Peyer's patch (tissue), 4 donors: ENCODE data around the gene SCAF1. TPM values are rescaled to one million over a fixed set of nuclear protein-coding genes. Genes with fewer than 3 reads are reported as not detected.

Experiments
- DNase-seq, 3 donors: peaks; one replicate each; pipeline ENCODE4 v3.0.0-alpha.2; 2017 to 2019
- H3K27ac ChIP-seq, 4 donors: fragments of 200-600 bp; sonication (generic); one replicate each; pipeline ENCODE4 v1.5.1; 2016 to 2019
- H3K27me3 ChIP-seq, 2 donors: fragments of 200-600 bp; sonication (generic); one replicate each; pipeline ENCODE4 v1.5.1; 2019
- H3K36me3 ChIP-seq, 3 donors: fragments of 200-600 bp; sonication (generic); one replicate each; pipeline ENCODE4 v1.5.1; 2016 to 2019
- H3K4me1 ChIP-seq, 4 donors: fragments of 200-600 bp; sonication (generic); one replicate each; pipeline ENCODE4 v1.5.1; 2016 to 2019
- H3K4me3 ChIP-seq, 4 donors: fragments of 200-600 bp; sonication (generic); 1 replicate in 3 of 4; 2 replicates in 1 of 4; pipeline ENCODE4 v1.5.1; 2016 to 2019; ENCODE audit warnings: mild to moderate bottlenecking in 1 of 4
- H3K9me3 ChIP-seq, 4 donors: fragments of 200-600 bp; sonication (generic); one replicate each; pipeline ENCODE4 v1.5.1; 2016 to 2019; ENCODE audit warnings: mild to moderate bottlenecking in 1 of 4
- POLR2A ChIP-seq, 2 donors: fragments of 450-650 bp; IDR thresholded peaks; one replicate each; pipeline ENCODE4 v1.5.1; 2017; ENCODE audit warnings: antibody characterized with exemption in 2 of 2, mild to moderate bottlenecking in 2 of 2, moderate library complexity in 2 of 2
- total RNA-seq, 4 donors: library from RNA; depleted of rRNA; stranded (reverse); fragments of >200 nt; gene quantifications; one replicate each; pipeline ENCODE4 v1.1.0, GENCODE V29; 2016
- TF ChIP-seq, protein P1 (sequence below), 6 experiments: fragments of 450-650 bp in 4 of 6; fragments of 200-600 bp in 2 of 6; sonication (generic) in 1 of 6; IDR thresholded peaks; one replicate each; pipeline ENCODE4 v1.5.1; 2017 to 2019; ENCODE audit warnings: antibody characterized with exemption in 6 of 6, mild to moderate bottlenecking in 3 of 6, moderate library complexity in 1 of 6

Gene SCAF1
- total RNA-seq, 4 donors from 2014 or later, result 25.2 to 49.8 (median 44.0) TPM

DNA sequence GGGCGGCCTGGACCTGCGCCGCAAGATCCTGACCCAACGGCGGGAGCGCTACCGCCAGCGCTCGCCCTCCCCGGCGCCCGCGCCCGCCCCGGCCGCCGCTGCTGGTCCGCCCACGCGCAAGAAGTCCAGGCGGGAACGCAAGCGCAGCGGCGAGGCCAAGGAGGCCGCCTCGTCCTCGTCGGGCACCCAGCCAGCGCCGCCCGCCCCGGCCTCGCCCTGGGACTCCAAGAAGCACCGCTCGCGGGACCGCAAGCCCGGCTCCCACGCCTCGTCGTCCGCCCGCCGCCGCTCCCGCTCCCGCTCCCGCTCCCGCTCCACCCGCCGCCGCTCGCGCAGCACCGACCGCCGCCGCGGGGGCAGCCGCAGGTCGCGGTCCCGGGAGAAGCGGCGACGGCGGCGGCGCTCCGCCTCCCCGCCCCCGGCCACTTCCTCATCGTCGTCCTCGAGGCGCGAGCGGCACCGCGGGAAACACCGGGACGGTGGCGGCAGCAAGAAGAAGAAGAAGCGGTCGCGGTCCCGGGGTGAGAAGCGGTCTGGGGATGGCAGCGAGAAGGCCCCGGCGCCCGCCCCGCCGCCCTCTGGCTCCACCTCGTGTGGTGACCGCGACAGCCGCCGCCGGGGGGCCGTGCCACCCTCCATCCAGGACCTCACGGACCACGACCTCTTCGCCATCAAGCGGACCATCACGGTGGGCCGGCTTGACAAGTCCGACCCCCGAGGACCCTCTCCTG is 10.0 kb downstream of the SCAF1 start:
- Histone ChIP-seq H3K4me1 (no peaks in the 10 kb centered on the region), H3K4me3 (no peak overlapping the region), H3K27ac (no peak overlapping the region), H3K36me3 (peaks cover 0 to 96% (median 0%) of the 10 kb centered on the region in 3 donors), H3K27me3 (no peaks in the 10 kb centered on the region), H3K9me3 (no peaks in the 10 kb centered on the region)
- DNase-seq, result no peak
- TF ChIP-seq, protein P1, sequence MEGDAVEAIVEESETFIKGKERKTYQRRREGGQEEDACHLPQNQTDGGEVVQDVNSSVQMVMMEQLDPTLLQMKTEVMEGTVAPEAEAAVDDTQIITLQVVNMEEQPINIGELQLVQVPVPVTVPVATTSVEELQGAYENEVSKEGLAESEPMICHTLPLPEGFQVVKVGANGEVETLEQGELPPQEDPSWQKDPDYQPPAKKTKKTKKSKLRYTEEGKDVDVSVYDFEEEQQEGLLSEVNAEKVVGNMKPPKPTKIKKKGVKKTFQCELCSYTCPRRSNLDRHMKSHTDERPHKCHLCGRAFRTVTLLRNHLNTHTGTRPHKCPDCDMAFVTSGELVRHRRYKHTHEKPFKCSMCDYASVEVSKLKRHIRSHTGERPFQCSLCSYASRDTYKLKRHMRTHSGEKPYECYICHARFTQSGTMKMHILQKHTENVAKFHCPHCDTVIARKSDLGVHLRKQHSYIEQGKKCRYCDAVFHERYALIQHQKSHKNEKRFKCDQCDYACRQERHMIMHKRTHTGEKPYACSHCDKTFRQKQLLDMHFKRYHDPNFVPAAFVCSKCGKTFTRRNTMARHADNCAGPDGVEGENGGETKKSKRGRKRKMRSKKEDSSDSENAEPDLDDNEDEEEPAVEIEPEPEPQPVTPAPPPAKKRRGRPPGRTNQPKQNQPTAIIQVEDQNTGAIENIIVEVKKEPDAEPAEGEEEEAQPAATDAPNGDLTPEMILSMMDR (IDR thresholded peaks at IDR 0.05), result no peak
- TF ChIP-seq POLR2A (IDR thresholded peaks at IDR 0.05), result no peak

DNA sequence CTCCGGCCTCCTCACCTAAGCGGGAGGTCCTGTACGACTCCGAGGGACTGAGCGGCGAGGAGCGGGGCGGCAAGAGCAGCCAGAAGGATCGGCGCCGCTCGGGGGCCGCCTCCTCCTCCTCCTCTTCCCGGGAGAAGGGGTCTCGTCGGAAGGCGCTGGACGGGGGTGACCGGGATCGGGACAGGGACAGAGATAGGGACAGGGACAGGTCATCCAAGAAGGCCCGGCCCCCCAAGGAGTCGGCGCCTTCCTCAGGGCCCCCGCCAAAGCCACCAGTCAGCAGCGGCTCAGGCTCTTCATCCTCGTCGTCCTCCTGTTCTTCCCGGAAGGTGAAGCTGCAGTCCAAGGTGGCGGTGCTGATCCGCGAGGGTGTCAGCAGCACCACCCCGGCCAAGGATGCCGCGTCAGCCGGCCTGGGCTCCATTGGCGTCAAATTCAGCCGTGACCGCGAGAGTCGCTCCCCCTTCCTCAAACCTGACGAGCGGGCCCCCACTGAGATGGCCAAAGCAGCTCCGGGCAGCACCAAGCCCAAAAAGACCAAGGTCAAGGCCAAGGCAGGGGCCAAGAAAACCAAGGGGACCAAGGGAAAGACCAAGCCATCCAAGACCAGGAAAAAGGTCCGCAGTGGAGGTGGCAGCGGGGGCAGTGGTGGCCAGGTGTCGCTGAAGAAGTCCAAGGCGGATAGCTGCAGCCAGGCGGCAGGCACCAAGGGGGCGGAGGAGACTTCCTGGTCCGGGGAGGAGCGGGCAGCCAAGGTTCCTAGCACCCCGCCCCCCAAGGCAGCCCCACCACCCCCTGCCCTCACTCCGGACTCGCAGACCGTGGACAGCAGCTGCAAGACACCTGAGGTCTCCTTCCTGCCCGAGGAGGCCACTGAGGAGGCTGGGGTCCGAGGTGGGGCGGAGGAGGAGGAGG is 10.8 kb downstream of the SCAF1 start:
- DNase-seq, result no peak
- Histone ChIP-seq H3K4me3 (no peak overlapping the region), H3K27me3 (no peaks in the 10 kb centered on the region), H3K27ac (no peak overlapping the region), H3K4me1 (no peaks in the 10 kb centered on the region), H3K36me3 (peaks cover 0 to 96% (median 0%) of the 10 kb centered on the region in 3 donors), H3K9me3 (no peaks in the 10 kb centered on the region)
- TF ChIP-seq POLR2A (IDR thresholded peaks at IDR 0.05), result no peak
- TF ChIP-seq, protein P1 (IDR thresholded peaks at IDR 0.05), result no peak

DNA sequence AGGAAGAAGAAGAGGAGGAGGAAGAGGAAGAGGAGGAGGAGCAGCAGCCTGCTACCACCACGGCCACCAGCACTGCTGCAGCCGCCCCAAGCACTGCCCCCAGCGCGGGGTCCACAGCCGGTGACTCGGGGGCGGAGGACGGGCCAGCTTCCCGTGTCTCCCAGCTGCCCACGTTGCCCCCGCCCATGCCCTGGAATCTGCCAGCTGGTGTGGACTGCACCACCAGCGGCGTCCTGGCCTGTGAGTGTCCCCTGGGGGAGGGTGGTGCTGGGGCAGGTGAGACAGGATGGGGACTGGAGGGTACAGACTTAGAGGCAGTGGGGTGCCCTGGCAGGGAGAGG is 11.4 kb downstream of the SCAF1 start:
- DNase-seq, result no peak
- Histone ChIP-seq H3K9me3 (no peaks in the 10 kb centered on the region), H3K27me3 (no peaks in the 10 kb centered on the region), H3K4me1 (no peaks in the 10 kb centered on the region), H3K36me3 (peaks cover 0 to 96% (median 0%) of the 10 kb centered on the region in 3 donors), H3K27ac (no peak overlapping the region), H3K4me3 (no peak overlapping the region)
- TF ChIP-seq, protein P1 (IDR thresholded peaks at IDR 0.05), result no peak
- no peak for TF ChIP-seq POLR2A (IDR thresholded peaks at IDR 0.05)

DNA sequence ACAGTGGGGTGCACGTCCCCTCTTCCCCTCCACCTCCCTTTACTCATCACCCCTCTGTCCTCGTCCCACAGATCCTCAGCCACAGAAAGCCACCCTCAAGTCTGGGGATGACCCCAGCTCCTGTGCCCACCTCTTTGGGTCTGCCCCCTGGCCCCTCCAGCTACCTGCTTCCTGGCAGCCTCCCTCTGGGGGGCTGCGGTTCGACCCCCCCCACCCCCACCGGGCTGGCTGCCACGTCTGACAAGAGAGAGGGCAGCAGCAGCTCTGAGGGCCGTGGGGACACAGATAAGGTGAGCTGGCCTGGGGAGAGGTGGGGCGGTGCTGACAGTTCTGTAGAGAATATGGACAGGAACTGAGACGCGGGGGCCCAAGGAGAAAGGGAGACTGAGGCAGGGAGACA is 12.6 kb downstream of the SCAF1 start:
- TF ChIP-seq, protein P1 (IDR thresholded peaks at IDR 0.05), result no peak
- TF ChIP-seq POLR2A (IDR thresholded peaks at IDR 0.05), result no peak
- H3K27me3 ChIP-seq, result no peaks in the 10 kb centered on the region
- no peaks in the 10 kb centered on the region for H3K4me1 ChIP-seq
- H3K4me3 ChIP-seq, result no peak overlapping the region
- DNase-seq, result no peak
- H3K9me3 ChIP-seq, result no peaks in the 10 kb centered on the region
- no peak overlapping the region for H3K27ac ChIP-seq
- H3K36me3 ChIP-seq, result peaks cover 0 to 96% (median 0%) of the 10 kb centered on the region in 3 donors

DNA sequence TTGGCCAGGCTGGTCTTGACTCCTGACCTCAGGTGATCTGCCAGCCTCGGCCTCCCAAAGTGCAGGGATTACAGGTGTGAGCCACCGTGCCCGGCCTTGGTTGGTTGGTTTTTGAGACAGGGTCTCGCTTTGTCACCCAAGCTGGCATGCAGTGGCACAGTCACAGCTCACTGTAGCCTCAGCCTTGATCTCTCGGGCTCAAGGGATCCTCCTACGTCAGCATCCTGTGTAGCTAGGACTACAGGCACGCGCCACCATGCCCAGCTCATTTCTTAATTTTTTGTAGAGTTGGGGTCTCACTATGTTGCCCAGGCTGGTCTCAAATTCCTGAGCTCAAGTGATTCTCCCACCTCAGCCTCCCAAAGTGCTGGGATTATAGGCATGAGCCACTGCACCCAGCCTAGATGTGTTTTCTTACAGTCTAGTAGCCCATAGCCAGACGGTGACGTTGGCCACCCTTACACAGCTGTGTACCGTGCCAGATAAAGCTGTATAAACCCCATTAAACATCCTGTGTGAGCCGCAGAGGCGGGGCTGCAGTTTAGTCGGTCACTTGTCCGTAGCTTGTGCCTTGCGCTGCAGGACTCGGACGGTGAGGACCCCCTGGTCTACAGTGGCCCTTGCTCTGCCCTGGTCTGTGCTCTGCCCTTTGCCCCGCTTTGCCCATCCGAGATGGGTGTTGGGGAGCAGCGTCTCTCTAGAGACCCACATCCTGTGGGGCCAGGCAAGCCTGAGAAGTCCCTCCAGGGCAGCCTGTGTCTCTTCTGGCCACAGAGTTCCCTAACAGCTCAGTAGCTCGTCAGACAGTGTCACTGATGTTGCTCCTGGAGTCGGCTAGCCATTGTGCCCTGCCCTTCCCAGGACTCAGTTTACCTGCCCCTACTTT is 13.8 kb downstream of the SCAF1 start:
- no peak for DNase-seq
- Histone ChIP-seq H3K4me1 (no peaks in the 10 kb centered on the region), H3K27me3 (no peaks in the 10 kb centered on the region), H3K9me3 (no peaks in the 10 kb centered on the region), H3K4me3 (no peak overlapping the region), H3K27ac (no peak overlapping the region), H3K36me3 (peaks cover 0 to 96% (median 0%) of the 10 kb centered on the region in 3 donors)
- TF ChIP-seq, protein P1 (IDR thresholded peaks at IDR 0.05), result no peak
- no peak for TF ChIP-seq POLR2A (IDR thresholded peaks at IDR 0.05)
